NCI-H460 (cell line): ENCODE results near the gene C2orf68. TPM values are rescaled to one million over a fixed set of nuclear protein-coding genes. Genes with fewer than 3 reads are reported as not detected.
"Not testable (repeated sequence)": the region's sequence is repeated elsewhere in the genome, so short reads cannot be mapped to it uniquely, and the experiment has no call there.

Source experiments
- DNase-seq: peaks from one replicate; pipeline ENCODE4 v3.0.0-alpha.2; 2016; ENCODE audit warnings: low read depth; ENCODE audit errors: extremely low read depth
- total RNA-seq: library from RNA; depleted of rRNA; stranded (reverse); fragments of >200 nt; shearing (Covaris generic); gene quantifications from 2 replicates; pipeline ENCODE4 v1.2.3, GENCODE V29; 2014

C2orf68 gene
- total RNA-seq, 1 experiment from 2014 or later: 42.3 TPM

GRCh38 chr2:85584857-85585780, 26.7 kb downstream of the C2orf68 start:
- DNase-seq: no peak

DNA sequence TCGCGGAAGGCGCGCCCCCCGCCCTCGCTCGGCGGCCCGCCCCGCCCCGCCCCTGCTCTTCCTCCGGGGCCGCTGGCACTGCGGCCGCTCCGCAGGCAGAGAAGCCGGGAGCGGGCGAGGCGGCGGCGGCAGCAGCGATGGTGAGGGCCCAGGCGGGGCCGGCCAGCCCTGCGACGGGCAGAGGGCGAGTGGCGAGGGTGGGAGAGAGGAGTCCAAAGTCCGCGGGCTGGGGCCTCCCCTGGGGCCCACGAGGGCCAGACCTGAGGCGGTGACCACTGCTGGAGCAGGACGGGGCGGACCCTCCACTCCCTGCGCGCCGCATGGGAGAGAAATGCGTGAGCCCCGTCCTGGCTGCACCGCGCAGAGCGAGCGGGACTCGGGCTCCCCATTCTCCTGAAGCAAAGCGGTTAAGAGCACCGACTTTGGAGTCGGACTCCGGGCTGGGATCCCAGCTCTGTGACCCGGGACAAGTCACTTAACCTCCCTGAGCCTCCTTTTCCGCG, 27.5 kb downstream of the C2orf68 start, which contains the start of gene VAMP5:
Gene VAMP5 (plus strand): TSS at position 78 of the 503 bp plus-strand sequence. CDS start 60 bp downstream, at position 138.
- DNase-seq: no peak

- no peak for DNase-seq
Observed at GRCh38 chr2:85583667-85584353, 28.1 kb downstream of the C2orf68 start.

DNA sequence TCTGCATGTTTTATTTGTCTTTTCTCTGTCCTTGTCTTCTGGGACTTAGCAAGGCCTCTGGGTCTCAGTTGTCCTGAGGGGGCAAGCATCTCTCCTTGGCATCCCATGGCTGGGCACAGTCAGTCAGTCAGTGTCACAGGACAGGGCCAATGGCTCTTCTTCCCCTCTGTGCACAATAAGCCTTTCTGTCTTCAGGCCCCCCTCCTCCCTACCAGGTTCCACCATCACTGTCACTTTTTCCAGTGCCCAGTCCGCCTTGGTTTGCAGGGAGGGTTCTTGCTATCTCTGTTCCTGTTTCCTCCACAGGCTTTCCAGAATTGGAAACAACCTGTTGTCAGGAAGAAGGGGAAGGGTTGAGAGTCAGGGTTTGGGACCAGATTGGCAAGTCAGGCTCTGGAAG, 29.4 kb downstream of the C2orf68 start:
- no peak for DNase-seq

- no peak for DNase-seq
Observed at GRCh38 chr2:85580206-85580605, 31.7 kb downstream of the C2orf68 start.

DNA sequence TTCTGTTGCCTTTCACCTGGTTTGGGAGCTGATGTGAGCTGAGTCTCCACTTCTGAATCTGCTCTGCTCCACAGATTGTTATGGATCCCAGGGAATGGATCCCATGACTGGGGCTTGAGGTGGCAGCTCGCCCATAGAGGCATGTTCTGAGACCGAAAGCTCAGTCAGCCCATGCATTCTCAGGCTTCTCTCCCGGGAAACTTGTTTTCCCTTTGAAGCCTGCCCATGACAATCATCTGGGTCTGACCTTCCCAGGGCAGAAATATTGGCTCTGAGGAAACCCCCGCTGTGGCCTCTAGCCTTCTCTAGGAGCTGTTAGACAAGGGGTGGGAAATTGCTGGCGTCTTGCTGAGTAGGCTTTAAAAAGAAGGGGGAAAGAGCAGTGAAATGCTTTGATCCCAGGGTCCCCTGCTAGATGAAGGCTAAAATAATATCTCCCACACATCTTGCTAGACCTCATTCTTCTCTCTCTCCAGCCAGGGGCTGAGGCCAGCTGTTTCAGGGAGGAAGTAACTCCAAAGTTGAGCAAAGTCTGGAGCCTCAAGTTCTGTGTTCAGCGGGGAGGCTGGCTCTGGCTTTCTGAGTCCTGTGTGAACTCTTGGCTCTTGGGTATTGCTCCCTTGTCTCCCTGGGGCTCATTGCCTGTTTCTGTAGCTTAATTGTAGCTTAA, 32.5 kb downstream of the C2orf68 start:
- no peak for DNase-seq

DNA sequence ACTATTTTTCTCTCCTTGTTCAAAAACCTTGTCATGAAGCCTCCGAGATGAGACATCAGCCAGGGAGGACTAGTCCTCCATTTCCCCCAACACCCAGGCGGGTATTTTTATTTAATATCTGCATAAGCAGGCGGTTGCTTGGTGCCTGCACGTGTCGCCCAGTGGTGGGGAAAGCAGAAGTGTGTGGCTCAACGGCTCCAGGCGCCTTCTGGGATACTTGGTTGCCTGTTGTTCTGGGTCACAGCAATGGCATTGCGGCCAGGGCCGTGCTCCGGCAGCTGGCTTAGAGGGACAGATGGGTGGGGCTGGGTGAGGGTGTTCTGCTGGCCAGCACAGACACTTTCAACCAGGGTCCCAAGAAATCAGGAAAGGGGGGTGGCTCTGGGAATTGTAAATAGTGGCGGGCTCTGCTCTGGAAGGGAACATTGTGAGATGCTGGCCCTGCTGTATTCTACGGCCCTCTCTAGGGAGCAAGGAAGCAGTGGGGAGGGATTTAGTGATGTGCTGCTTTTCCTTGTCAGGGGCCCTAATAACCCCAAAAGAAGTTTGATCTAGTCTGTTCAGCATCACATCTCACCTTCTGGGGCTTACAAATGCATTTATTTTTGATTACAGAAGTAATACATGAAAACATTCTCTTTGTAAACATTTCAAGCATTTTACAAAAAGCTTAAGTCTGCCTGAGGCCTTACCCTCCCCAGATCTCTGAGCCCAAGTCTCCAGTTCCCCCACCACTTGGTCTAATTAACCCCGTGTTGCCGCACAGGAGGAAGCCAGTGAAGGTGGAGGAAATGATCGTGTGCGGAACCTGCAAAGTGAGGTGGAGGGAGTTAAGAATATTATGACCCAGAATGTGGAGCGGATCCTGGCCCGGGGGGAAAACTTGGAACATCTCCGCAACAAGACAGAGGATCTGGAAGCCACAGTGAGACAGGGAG, 33.4 kb downstream of the C2orf68 start:
- no peak for DNase-seq

DNA sequence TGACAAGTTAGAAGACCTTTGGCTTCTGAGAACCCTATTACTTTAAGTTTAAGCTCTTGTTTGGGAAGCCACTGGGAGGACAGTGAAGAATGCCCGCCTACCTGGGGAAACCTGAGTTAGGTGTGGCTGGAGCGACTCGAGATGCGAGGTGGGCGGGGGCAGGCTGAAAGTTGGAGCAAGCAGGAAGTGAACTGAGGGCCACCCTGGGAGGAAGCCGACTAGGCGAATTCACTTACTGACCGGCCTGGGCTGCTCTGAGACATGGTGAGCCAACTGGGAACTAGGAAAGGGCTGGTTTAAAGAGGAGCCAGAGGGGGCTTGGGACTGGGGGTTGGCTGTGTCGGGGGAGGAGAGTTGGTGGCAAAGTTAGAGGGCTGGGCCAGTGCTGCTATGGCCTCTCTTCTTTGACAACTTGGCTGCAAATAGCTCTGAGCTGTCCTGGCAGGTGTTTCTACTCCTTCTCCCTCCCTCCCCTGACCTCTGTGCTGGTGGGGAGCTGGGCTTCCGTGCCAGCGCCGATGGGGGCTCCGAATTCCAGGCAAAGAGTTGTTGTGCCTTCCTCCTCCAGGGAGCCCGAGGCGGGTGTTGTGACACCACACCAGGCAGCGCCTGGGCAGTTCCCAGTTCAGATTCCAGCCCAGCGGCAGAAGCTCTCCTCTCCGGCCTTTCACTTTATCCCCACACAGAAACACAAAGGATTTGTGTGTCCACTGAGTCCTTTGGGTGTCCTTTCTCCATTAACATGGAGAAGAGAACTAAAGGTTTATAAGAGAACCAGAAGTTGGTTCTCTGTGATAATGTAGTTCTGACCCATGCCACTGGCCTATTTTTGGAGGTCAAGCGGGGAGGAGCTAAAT, 34.3 kb downstream of the C2orf68 start, which contains the start of gene VAMP8:
Gene VAMP8 (plus strand): TSS at position 201 of the 857 bp plus-strand sequence. CDS start 61 bp downstream, at position 262.
- DNase-seq: no peak

- no peak for DNase-seq
Observed at GRCh38 chr2:85577063-85577385, 34.8 kb downstream of the C2orf68 start.

GRCh38 chr2:85575739-85576138, 36.1 kb downstream of the C2orf68 start:
- no peak for DNase-seq

DNA sequence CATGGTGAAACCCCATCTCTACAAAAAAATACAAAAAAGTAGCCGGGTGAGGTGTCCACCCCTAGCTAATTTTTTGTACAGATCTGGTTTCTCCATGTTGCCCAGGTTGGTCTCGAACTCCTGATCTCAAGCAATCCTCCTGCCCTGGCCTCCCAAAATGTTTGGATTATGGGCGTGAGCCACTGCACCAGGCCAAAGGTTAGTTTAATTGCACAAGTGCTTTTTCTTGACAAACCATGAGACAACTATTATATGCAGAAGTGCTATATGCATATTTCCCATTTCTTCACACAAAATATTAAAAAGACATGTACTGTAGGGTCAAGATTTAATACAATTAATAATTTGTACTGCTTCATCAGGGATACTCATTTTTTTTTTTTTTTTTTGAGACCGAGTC, 45.6 kb downstream of the C2orf68 start:
- no peak for DNase-seq

- DNase-seq: no peak
Observed at GRCh38 chr2:85564144-85564563, 47.7 kb downstream of the C2orf68 start.

DNA sequence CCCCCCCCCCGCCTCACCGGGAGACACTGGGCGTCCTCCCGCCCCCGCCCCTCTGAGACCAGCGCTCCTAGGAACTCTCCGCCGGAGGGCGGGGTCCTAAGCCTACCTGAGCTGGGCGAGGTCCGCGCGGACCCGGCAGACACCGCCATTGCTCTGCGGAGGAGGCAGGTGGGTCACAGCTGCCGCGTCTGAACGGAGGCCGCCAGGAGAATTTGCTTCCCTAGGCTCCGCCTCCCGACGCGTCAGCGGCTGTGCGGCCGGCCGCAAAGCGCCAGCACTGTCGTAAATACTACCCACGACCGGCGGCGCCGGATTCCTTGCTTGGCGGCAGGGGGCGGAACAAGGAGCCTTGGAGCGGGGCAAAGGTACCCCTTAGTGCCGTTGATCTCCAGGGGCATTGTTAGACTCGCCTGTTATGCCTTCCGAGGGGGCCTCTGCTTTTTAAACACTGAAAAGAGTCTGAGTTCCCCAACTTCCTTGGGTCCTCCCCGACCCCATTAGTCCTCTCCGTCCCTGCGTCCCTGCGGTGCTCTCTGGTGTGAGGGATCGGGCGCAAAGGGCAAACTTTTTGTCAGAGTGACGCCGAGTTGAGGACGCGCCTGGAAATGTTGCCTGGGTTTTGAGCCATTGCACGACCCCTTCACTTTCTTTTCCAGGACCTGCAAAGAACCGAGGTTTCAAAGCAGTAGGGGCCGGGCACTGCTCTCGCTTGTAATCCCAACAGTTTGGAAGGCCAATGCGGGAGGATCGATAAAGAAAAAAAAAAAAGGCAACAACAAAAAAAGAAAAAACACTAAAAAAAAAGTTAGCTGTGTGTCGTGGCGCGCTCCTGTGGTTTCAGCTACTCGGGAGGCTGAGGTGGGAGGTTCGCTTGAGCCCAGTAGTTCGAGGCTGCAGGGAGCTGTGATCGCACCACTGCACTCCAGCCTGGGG, 50.3 kb downstream of the C2orf68 start, which contains the start of gene GGCX:
Gene GGCX (minus strand): TSS at position 214 of the 933 bp plus-strand sequence. CDS start 65 bp downstream, at position 149.
- peak; percentile 90 for DNase-seq

DNA sequence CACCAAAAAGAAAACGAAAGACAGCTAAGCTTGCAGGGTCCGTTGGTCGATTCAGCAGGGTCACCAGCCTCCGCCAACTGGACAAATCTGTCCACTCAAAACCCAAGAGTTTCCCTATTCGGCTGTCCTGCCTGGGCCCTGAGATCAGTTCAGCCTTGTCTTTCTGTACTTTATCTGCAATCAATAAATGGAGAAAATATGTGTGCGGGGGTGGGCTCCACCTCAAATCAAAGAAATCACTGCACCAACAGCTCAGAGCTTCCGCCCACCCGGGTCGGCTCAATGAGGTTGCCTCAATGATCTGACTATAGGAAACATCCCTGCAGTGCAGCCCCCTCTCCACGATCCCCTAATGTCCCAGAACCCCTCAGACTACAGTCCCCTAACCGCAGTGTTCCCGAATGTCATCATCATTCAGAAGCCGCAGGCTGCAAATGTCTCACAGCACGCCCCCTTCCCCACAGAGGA, 51.0 kb downstream of the C2orf68 start:
- DNase-seq: no peak

DNA sequence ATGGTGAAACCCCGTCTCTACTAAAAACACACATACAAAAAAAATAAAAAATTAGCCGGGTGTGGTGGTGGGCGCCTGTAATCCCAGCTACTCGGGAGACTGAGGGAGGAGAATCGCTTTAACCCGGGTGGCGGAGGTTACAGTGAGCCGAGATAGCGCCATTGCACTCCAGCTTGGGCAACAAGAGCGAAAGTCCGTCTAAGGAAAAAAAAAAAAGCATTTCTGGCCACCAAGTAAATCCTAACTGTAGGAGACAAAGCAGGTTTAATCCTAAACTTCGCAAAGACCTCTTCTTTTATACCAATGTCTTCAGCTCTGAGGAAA, 51.5 kb downstream of the C2orf68 start:
- DNase-seq: not testable (repeated sequence)

DNA sequence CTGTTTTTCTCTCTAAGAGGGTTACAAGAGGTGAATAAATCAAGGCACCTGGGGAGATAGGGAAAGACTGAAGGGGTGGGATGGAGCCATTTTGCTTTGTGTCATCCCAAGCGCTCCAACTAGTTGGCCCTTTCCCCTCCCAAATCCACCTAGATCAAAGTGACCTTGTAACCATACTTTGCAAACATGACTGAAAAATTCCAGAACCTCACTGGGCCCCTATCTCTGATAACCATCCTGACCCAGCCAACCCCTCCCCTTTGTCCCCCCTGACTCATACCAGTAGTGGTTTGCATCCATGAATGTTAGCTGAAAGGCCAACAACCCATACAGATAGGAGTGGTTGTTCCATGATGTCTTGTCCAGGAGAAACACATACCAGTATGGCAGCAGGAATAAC, 53.7 kb downstream of the C2orf68 start:
- DNase-seq: no peak

DNA sequence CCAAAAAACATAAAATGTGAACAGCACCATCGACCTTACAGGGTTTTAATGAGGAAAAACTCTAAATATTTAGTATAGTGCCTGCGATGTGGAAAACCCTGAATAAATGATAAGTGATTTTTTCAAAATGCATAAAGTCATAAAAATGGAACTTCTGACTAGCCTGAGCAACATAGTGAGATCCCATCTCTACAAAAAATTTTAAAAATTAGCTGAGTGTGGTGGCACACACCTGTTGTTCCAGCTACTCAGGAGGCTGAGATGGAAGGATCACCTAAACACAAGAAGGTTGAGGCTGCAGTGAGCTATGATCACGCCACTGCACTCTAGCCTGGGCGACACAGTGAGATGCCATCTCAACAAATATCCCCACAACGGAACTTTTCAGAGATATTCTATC, 54.7 kb downstream of the C2orf68 start:
- no peak for DNase-seq
